GM12878 (cell line): ENCODE results near the gene MXI1.

ENCODE experiments used
- ETV6 ChIP-seq, 2 experiments: fragments of 450-650 bp in 1 of 2; IDR thresholded peaks in 1 of 2; conservative IDR thresholded peaks in 1 of 2; 2 replicates each; pipeline ENCODE4 v1.6.1; 2014; ENCODE audit warnings: antibody characterized with exemption in 1 of 2, borderline replicate concordance in 1 of 2, low read depth in 1 of 2, mild to moderate bottlenecking in 1 of 2, moderate library complexity in 1 of 2
- EZH2 ChIP-seq: IDR thresholded peaks from 2 replicates; pipeline ENCODE4 v1.6.1; 2012; ENCODE audit warnings: low read depth, mild to moderate bottlenecking, control low read depth, inconsistent platforms, low read length, borderline replicate concordance; ENCODE audit not compliant: control insufficient read depth
- POLR2A ChIP-seq: IDR thresholded peaks from 2 replicates; pipeline ENCODE4 v1.6.1; 2011; ENCODE audit warnings: low read depth, mild to moderate bottlenecking, low read length
- SP1 ChIP-seq: IDR thresholded peaks from one replicate; pipeline ENCODE4 v1.6.1; 2011; ENCODE audit warnings: low read depth, low read length
- TF ChIP-seq, protein P1 (sequence below): IDR thresholded peaks from 2 replicates; pipeline ENCODE4 v1.6.1; 2011; ENCODE audit warnings: borderline replicate concordance, low read depth, mild to moderate bottlenecking, moderate library complexity, mixed read lengths, low read length; ENCODE audit not compliant: insufficient read depth; ENCODE audit errors: extremely low read length

DNA sequence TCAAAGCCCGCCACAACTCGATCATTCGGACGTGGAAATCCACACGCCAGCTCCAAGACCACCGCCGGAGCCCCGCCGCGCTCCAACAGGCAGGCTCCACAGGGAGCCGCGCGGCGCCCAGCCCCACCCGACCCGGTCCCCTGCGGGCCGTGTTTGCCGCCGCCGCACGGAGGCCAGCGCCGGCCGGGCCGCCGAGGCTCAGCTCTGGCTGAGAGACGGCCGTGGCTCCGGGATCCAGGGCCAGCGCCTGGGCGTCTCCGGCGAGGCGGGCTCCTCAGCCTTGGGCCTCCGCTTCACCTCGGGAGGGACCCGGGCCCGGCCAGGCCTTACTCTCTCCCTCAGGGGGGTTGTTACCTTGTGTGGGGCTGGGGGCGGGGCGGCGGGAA lies 97.0 kb downstream of the MXI1 start:
- TF ChIP-seq POLR2A (no peak), ETV6 (conservative IDR thresholded peaks at IDR 0.05 in 1 of 2, IDR thresholded peaks at IDR 0.05 in 1 of 2; ENCODE audit: borderline replicate concordance in 1 of 2, low read depth in 1 of 2) (no peak), SP1 (no peak), EZH2 (no peak)
- TF ChIP-seq, protein P1, sequence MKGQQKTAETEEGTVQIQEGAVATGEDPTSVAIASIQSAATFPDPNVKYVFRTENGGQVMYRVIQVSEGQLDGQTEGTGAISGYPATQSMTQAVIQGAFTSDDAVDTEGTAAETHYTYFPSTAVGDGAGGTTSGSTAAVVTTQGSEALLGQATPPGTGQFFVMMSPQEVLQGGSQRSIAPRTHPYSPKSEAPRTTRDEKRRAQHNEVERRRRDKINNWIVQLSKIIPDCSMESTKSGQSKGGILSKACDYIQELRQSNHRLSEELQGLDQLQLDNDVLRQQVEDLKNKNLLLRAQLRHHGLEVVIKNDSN, result no peak
